ENCODE measurements around the gene CCDC141. TPM values are rescaled to one million over a fixed set of nuclear protein-coding genes. Genes with fewer than 3 reads are reported as not detected.

The CCDC141 gene
- total and polyA plus RNA-seq, 8 donors = 0.66 to 11.3 (median 5.4) TPM

DNA sequence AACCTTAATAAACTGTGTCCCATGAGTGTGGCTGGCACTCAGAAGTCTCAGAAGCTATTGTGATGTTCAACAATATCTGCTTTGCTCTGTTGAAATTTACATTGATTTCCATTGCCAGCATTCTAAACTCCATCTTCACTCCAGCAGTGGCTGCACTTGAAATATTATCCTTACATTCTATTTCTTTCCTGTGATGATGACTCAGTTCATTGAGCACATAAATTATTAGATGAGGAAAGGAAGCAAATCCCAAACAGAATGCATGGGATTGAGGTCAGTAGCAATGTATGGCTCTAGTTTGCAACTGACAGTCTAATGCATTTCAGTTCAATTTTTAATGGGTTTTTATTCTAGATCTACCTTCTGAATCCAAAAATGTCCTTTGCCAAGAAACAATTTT lies 150.3 kb downstream of the CCDC141 start:
- intact Hi-C loops (cut with DNase I) = no loop called here
- FAIRE-seq = no peak

DNA sequence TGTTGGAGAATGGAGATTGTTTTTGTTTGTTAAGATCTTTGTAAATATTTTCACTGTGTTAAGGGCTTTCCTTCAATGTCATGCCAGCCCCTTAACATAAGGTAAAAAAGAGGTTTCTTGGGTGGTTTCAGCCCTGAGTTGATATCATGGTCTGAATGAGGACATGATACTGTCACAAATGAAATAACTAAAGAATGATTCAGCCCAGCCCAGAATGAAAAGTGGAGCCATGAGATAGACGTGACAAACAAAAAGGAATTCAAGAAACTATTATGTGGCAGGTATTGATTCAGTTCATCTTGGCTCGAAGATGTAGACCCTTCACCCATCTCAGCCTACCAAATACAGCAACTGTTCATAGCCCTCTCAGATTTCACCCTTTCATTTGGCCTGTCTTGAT lies 154.1 kb downstream of the CCDC141 start:
- TF ChIP-seq, protein P1, sequence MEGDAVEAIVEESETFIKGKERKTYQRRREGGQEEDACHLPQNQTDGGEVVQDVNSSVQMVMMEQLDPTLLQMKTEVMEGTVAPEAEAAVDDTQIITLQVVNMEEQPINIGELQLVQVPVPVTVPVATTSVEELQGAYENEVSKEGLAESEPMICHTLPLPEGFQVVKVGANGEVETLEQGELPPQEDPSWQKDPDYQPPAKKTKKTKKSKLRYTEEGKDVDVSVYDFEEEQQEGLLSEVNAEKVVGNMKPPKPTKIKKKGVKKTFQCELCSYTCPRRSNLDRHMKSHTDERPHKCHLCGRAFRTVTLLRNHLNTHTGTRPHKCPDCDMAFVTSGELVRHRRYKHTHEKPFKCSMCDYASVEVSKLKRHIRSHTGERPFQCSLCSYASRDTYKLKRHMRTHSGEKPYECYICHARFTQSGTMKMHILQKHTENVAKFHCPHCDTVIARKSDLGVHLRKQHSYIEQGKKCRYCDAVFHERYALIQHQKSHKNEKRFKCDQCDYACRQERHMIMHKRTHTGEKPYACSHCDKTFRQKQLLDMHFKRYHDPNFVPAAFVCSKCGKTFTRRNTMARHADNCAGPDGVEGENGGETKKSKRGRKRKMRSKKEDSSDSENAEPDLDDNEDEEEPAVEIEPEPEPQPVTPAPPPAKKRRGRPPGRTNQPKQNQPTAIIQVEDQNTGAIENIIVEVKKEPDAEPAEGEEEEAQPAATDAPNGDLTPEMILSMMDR (IDR thresholded peaks at IDR 0.05) = no peak
- Histone ChIP-seq H3K9me3 (no peaks in the 10 kb centered on the region), H3K4me3 (no peak overlapping the region), H3K4me1 (no peaks in the 10 kb centered on the region), H3K36me3 (no peaks in the 10 kb centered on the region), H3K27me3 (no peaks in the 10 kb centered on the region), H3K27ac (no peak overlapping the region)
- FAIRE-seq (no peak), ATAC-seq (no peak), DNase-seq (no peak)
- 81 to 92% methylated on average over 2 of the region's 2 CpGs for WGBS, 2 donors
- intact Hi-C loops (cut with DNase I) = no loop called here

More for the DNA sequence above, 150.3 kb downstream of the CCDC141 start:
- DNase-seq = no peak
- Histone ChIP-seq H3K4me1 (no peaks in the 10 kb centered on the region), H3K4me3 (no peak overlapping the region), H3K9me3 (no peaks in the 10 kb centered on the region), H3K27me3 (no peaks in the 10 kb centered on the region), H3K27ac (no peak overlapping the region), H3K36me3 (no peaks in the 10 kb centered on the region)
- TF ChIP-seq, protein P1 (IDR thresholded peaks at IDR 0.05) = no peak
- ATAC-seq = no peak

DNA sequence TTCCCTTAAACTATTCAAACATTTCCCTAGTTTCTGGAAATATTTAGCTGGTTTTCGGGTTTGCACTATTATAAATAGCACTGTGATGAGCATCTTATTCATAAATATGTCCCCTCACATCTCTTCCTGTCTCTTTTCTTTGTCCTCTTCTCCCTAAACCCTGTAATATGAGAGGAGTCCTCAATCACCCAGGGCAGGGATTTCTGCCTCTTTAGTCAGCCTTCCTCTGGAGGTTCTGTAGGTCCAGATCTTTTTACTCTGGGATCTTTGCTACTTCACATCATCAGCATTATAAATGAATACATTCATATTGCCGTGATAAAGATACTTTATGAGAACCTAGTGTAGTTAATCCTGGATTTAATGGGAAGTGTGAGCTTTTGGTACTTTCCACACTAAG lies 154.8 kb downstream of the CCDC141 start:
- Histone ChIP-seq H3K4me3 (no peak overlapping the region), H3K27ac (no peak overlapping the region), H3K27me3 (no peaks in the 10 kb centered on the region), H3K4me1 (no peaks in the 10 kb centered on the region), H3K36me3 (no peaks in the 10 kb centered on the region), H3K9me3 (no peaks in the 10 kb centered on the region)
- ATAC-seq = no peak
- no peak for DNase-seq
- no peak for FAIRE-seq
- intact Hi-C loops (cut with DNase I) = no loop called here
- WGBS, 2 donors = 90% methylated on average over 2 of the region's 2 CpGs
- TF ChIP-seq, protein P1 (IDR thresholded peaks at IDR 0.05) = no peak

DNA sequence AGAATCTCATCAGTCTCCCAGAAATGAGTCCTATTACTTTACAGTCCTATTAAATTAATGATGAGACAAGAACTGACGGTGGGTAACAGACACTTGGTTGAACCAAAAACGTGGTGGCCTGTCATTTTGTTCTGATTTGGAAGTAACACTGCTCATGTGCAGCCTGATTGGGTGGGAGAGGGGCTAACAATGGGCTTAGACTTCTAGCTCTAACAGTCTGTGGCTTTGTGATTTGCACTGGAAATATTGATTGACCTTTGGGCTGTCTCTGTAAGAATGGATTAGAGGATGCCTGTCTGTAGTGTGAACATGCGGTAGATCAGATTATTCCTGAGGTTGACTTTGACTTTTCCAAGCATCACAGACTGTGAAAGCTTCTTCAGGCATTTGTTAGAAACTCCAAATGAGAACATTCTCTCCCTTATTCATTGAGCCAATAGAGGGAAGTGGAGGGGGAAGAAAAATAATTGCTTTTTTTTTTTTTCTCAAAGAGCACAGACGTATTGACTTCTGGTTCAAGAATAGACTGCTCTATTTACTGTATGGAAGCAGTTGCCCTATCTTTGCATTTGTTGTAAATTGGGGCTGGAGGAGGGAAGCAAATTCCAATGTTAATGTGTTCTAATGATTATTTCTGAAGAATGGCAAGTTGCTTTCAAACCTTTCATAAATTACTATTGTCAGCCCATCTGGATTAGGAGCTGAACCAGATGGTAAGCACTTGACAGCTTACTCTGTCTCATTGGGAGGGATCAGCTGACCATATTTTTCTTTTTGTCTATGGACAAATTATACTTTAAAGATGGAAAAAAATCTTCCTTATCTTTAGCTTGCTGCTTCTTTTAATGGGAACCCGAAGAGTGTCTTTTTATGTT lies 156.9 kb downstream of the CCDC141 start:
- H3K27ac ChIP-seq = no peak overlapping the region
- TF ChIP-seq, protein P1 (IDR thresholded peaks at IDR 0.05) = no peak
- no peak for DNase-seq
- H3K36me3 ChIP-seq = no peaks in the 10 kb centered on the region
- H3K9me3 ChIP-seq = no peaks in the 10 kb centered on the region
- H3K4me3 ChIP-seq = no peak overlapping the region
- 67 to 72% methylated on average over 5 of the region's 5 CpGs for WGBS, 2 donors
- H3K27me3 ChIP-seq = no peaks in the 10 kb centered on the region
- intact Hi-C loops (cut with DNase I) = no loop called here
- FAIRE-seq = no peak
- no peaks in the 10 kb centered on the region for H3K4me1 ChIP-seq
- ATAC-seq = no peak

DNA sequence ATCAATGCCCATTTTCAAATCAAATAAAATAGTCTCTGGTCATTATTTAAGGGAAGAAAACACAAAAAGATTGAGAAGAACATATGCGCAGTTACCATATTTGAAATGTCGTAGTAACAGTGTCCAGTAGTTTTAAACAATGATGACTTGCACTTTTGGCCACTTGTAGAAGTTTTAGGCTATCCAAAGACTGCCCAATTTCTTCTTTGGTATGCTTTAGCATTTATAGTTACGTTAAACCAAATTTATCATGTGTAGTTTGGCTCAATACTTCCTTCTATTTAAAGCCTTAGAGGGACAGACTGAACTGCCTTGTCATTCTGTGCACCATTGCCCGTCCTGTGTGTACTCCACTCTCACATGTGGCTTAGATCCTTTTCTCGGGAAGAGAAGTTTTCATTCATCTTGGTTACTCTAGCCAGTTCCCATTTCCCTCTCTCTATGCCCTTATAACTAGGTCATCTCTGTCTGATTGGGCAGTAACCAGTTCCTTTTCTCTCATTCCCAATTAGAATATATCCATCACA lies 157.9 kb downstream of the CCDC141 start:
- TF ChIP-seq, protein P1 (IDR thresholded peaks at IDR 0.05) = no peak
- no peaks in the 10 kb centered on the region for H3K27me3 ChIP-seq
- FAIRE-seq (no peak), ATAC-seq (peak in 1 of 4 donors; percentile 32), DNase-seq (no peak)
- H3K4me3 ChIP-seq = no peak overlapping the region
- no peaks in the 10 kb centered on the region for H3K9me3 ChIP-seq
- H3K36me3 ChIP-seq = no peaks in the 10 kb centered on the region
- no peak overlapping the region for H3K27ac ChIP-seq
- 78 to 79% methylated on average over 5 of the region's 5 CpGs for WGBS, 2 donors
- intact Hi-C loops (cut with DNase I) = no loop called here
- H3K4me1 ChIP-seq = no peaks in the 10 kb centered on the region
